SK-N-SH (cell line): ENCODE results near the gene GPAT3. TPM values are rescaled to one million over a fixed set of nuclear protein-coding genes. Genes with fewer than 3 reads are reported as not detected.

Experiments
- CTCF ChIA-PET: fragments of 300-600, 350-600 bp; formaldehyde crosslinking; extraction: SDS; loops from one replicate; lab custom pipeline; 2021; lab: Yijun Ruan, JAX
- POLR2A ChIA-PET: fragments of 350-600 bp; sonication (Branson Sonifier 250); formaldehyde crosslinking; extraction: SDS; loops from one replicate; lab custom pipeline; 2020; ENCODE audit warnings: antibody characterized with exemption, inconsistent platforms; lab: Yijun Ruan, JAX
- DNase-seq: peaks from one replicate; pipeline ENCODE4 v3.0.0; 2012
- H2AFZ ChIP-seq: fragments of 200-600 bp; sonication (generic); 2 replicates; pipeline ENCODE4 v1.8.1; 2016; ENCODE audit warnings: antibody characterized with exemption, mild to moderate bottlenecking, low read depth
- H3F3A ChIP-seq: fragments of 200-600 bp; sonication (generic); replicated peaks from 2 replicates; pipeline ENCODE3; 2016; ENCODE audit warnings: antibody characterized with exemption, mild to moderate bottlenecking; ENCODE audit not compliant: insufficient read depth
- H3K27ac ChIP-seq, 2 experiments: fragments of 200-500 bp in 1 of 2; fragments of 200-600 bp in 1 of 2; sonication (Bioruptor generic) in 1 of 2; sonication (generic), shearing (Covaris generic) in 1 of 2; 2 replicates each; pipeline versions ENCODE4 v1.5.1 to v1.6.1; 2014 to 2016; ENCODE audit warnings: low read depth in 2 of 2, inconsistent platforms in 1 of 2, low read length in 1 of 2, mild to moderate bottlenecking in 1 of 2, mixed read lengths in 1 of 2
- H3K27me3 ChIP-seq: fragments of 200-600 bp; sonication (generic), shearing (Covaris generic); 2 replicates; pipeline ENCODE4 v1.6.1; 2016; ENCODE audit warnings: mixed run types; ENCODE audit not compliant: insufficient read depth
- H3K36me3 ChIP-seq, 2 experiments: fragments of 200-500 bp in 1 of 2; fragments of 200-600 bp in 1 of 2; sonication (Bioruptor generic) in 1 of 2; sonication (generic) in 1 of 2; replicated peaks in 1 of 2; 2 replicates each; pipeline versions ENCODE3 to v1.5.1; 2014 to 2016; ENCODE audit warnings: low read length in 1 of 2, mild to moderate bottlenecking in 1 of 2; ENCODE audit not compliant: insufficient read depth in 2 of 2, control insufficient read depth in 1 of 2
- H3K4me1 ChIP-seq, 2 experiments: fragments of 200-500 bp in 1 of 2; fragments of 200-600 bp in 1 of 2; sonication (Bioruptor generic) in 1 of 2; sonication (generic), shearing (Covaris generic) in 1 of 2; 2 replicates each; pipeline versions ENCODE4 v1.5.1 to v1.6.1; 2014 to 2016; ENCODE audit warnings: low read depth in 1 of 2, low read length in 1 of 2, mixed run types in 1 of 2; ENCODE audit not compliant: insufficient read depth in 2 of 2, control insufficient read depth in 1 of 2
- H3K4me2 ChIP-seq: fragments of 200-600 bp; sonication (generic), shearing (Covaris generic); 2 replicates; pipeline ENCODE4 v1.6.1; 2017; ENCODE audit warnings: mixed run types
- H3K4me3 ChIP-seq, 2 experiments: fragments of 200-500 bp in 1 of 2; fragments of 200-600 bp in 1 of 2; sonication (Bioruptor generic) in 1 of 2; sonication (generic), shearing (Covaris generic) in 1 of 2; 2 replicates each; pipeline versions ENCODE4 v1.5.1 to v1.8.1; 2014 to 2016; ENCODE audit warnings: low read depth in 2 of 2, inconsistent platforms in 1 of 2, low read length in 1 of 2, mild to moderate bottlenecking in 1 of 2, mixed read lengths in 1 of 2, moderate library complexity in 1 of 2
- H3K79me2 ChIP-seq: fragments of 200-600 bp; sonication (generic); 2 replicates; pipeline ENCODE4 v1.8.1; 2017; ENCODE audit warnings: mild to moderate bottlenecking; ENCODE audit not compliant: insufficient read depth
- H3K9ac ChIP-seq: fragments of 200-600 bp; sonication (generic); 2 replicates; pipeline ENCODE4 v1.6.1; 2017; ENCODE audit warnings: mixed run types
- H3K9me2 ChIP-seq: fragments of 200-600 bp; sonication (generic); 2 replicates; pipeline ENCODE4 v1.6.1; 2017; ENCODE audit warnings: mixed run types
- H3K9me3 ChIP-seq: fragments of 200-600 bp; sonication (generic); 2 replicates; pipeline ENCODE4 v1.6.1; 2017; ENCODE audit warnings: mixed run types, mild to moderate bottlenecking, moderate library complexity
- H4K20me1 ChIP-seq: fragments of 200-600 bp; sonication (generic); 2 replicates; pipeline ENCODE4 v1.6.1; 2017; ENCODE audit warnings: mild to moderate bottlenecking, mixed run types; ENCODE audit not compliant: insufficient read depth
- CHD2 ChIP-seq: fragments of 150-350 bp; IDR thresholded peaks from 2 replicates; pipeline ENCODE4 v1.6.1; 2018; ENCODE audit warnings: low read length; ENCODE audit not compliant: partially characterized antibody
- CTCF ChIP-seq: fragments of 200-600 bp; sonication (generic); IDR thresholded peaks from 2 replicates; pipeline ENCODE4 v1.6.1; 2017; ENCODE audit warnings: antibody characterized with exemption, mild to moderate bottlenecking, moderate library complexity
- ELF1 ChIP-seq: IDR thresholded peaks from 2 replicates; pipeline ENCODE4 v1.4.0; 2012
- EZH2phosphoT487 ChIP-seq: fragments of 200-600 bp; sonication (generic); IDR thresholded peaks from 2 replicates; pipeline ENCODE4 v1.6.1; 2017; ENCODE audit warnings: low read depth, mixed run types, mild to moderate bottlenecking, antibody characterized with exemption, moderate library complexity, borderline replicate concordance
- FOSL2 ChIP-seq: IDR thresholded peaks from 2 replicates; pipeline ENCODE4 v1.4.0; 2012; ENCODE audit warnings: low read depth, mild to moderate bottlenecking, moderate library complexity, borderline replicate concordance
- FOXJ3 ChIP-seq: sonication (generic); formaldehyde crosslinking; IDR thresholded peaks from 2 replicates; pipeline ENCODE4 v1.5.1; 2020; ENCODE audit warnings: mild to moderate bottlenecking, missing genetic modification reagents
- FOXM1 ChIP-seq: IDR thresholded peaks from 2 replicates; pipeline ENCODE4 v1.4.0; 2012; ENCODE audit warnings: low read depth, mild to moderate bottlenecking
- GATA2 ChIP-seq: sonication (generic); formaldehyde crosslinking; IDR thresholded peaks from 2 replicates; pipeline ENCODE4 v1.5.0; 2020; ENCODE audit warnings: mild to moderate bottlenecking, missing genetic modification reagents
- JUND ChIP-seq: IDR thresholded peaks from 2 replicates; pipeline ENCODE4 v1.4.0; 2012
- MEF2A ChIP-seq: IDR thresholded peaks from 2 replicates; pipeline ENCODE4 v1.4.0; 2012; ENCODE audit warnings: low read depth, borderline replicate concordance
- NRF1 ChIP-seq: IDR thresholded peaks from 2 replicates; pipeline ENCODE4 v1.6.1; 2012; ENCODE audit warnings: low read depth, mild to moderate bottlenecking, low read length
- POLR2AphosphoS5 ChIP-seq: IDR thresholded peaks from 2 replicates; pipeline ENCODE4 v1.6.1; 2012; ENCODE audit warnings: low read depth, low read length
- RFX5 ChIP-seq: IDR thresholded peaks from 2 replicates; pipeline ENCODE4 v1.6.1; 2012; ENCODE audit warnings: mild to moderate bottlenecking, improper control_type of control experiment, low read length
- RXRA ChIP-seq: IDR thresholded peaks from 2 replicates; pipeline ENCODE4 v1.4.0; 2012; ENCODE audit warnings: low read depth, mild to moderate bottlenecking, borderline replicate concordance
- SMC3 ChIP-seq: IDR thresholded peaks from 2 replicates; pipeline ENCODE4 v1.6.1; 2012; ENCODE audit warnings: low read depth, low read length, improper control_type of control experiment
- TEAD4 ChIP-seq: IDR thresholded peaks from 2 replicates; pipeline ENCODE4 v1.4.0; 2012; ENCODE audit warnings: mild to moderate bottlenecking, borderline replicate concordance; ENCODE audit not compliant: insufficient read depth
- WGBS: methylation state at CpG from one replicate; pipeline ENCODE4 v1.1.6; 2017; ENCODE audit warnings: low lambda C conversion rate; 5-methylcytosine and 5-hydroxymethylcytosine counted together
- polyA plus RNA-seq, 3 experiments: library from polyadenylated mRNA; depleted of rRNA; stranded (reverse); fragments of >200 nt; gene quantifications; 2 replicates each; pipeline ENCODE4 v1.2.3, GENCODE V29; 2012
- TF ChIP-seq, protein P1 (sequence below): fragments of 150-350 bp; IDR thresholded peaks from 2 replicates; pipeline ENCODE4 v1.6.1; 2016; ENCODE audit warnings: mild to moderate bottlenecking, low read depth, low read length
- TF ChIP-seq, protein P2 (sequence below): IDR thresholded peaks from 2 replicates; pipeline ENCODE4 v1.4.0; 2012; ENCODE audit warnings: low read depth, borderline replicate concordance
- TF ChIP-seq, protein P3 (sequence below): fragments of 150-350 bp; IDR thresholded peaks from 2 replicates; pipeline ENCODE4 v1.6.1; 2017; ENCODE audit warnings: antibody characterized with exemption, low read length, low read depth, borderline replicate concordance
- TF ChIP-seq, protein P4 (sequence below): IDR thresholded peaks from 2 replicates; pipeline ENCODE4 v1.4.0; 2012; ENCODE audit warnings: low read depth, borderline replicate concordance

GPAT3 gene
- polyA plus RNA-seq, 1 of the 3 experiments (the other 2 are of a cell fraction) = 0.02 TPM

DNA sequence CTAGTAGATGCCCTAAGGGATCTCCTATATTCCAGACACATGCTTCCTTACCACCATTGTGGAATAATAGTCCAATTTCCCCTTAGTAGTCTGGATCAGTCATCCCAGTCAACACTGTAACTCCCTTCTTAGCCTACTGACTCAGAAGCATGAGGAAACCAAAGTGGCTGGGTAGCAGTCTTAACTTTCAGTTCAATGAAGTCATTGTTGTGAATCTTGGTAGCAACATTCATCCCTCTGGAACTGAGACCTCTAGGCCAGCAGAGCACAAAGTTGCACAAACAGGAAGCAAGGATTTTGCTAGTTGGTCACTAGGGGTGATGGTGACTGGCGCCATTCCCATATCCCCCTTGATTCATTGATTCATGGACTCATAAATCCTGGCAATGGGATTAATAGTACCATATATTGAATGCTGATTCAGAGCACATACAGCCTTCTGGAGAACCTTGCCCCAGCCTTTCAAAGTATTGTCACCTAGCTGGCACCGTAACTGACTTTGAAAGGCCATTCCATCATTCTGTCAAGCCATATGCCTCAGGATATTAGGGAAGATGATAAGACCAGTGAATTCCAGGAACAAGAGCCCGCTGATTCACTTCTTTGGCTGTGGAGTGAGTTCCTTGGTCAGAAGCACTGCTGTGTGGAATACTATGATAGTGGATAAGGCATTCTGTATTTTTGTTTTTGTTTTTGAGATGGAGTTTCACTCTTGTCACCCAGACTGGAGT lies 19.7 kb upstream of the GPAT3 start:
- ChIA-PET POLR2A (no interaction called here), CTCF (no interaction called here)
- no peak for DNase-seq
- H3K4me3 ChIP-seq = no peak overlapping the region
- no peak for TF ChIP-seq CTCF
- TF ChIP-seq FOXM1 = no peak
- 6% methylated on average over 2 of the region's 3 CpGs for WGBS
- no peak overlapping the region for H3K27ac ChIP-seq
- H3K36me3 ChIP-seq = no peaks in the 10 kb centered on the region
- no peaks in the 10 kb centered on the region for H3F3A ChIP-seq
- H3K4me2 ChIP-seq = no peak overlapping the region
- peaks cover 7% of the 10 kb centered on the region; the same call in 1 of the 2 replicates for H3K27me3 ChIP-seq
- no peak overlapping the region for H3K9ac ChIP-seq
- H4K20me1 ChIP-seq = no peaks in the 10 kb centered on the region
- no peaks in the 10 kb centered on the region for H3K9me3 ChIP-seq
- no peaks in the 10 kb centered on the region for H3K4me1 ChIP-seq
- H2AFZ ChIP-seq = no peak overlapping the region
- no peaks in the 10 kb centered on the region for H3K9me2 ChIP-seq
- no peaks in the 10 kb centered on the region for H3K79me2 ChIP-seq

- H3K9ac ChIP-seq = no peak overlapping the region
- WGBS = 7% methylated on average over 3 of the region's 3 CpGs
- no peak overlapping the region for H2AFZ ChIP-seq
- H3F3A ChIP-seq = no peaks in the 10 kb centered on the region
- DNase-seq = no peak
- no peaks in the 10 kb centered on the region for H3K9me3 ChIP-seq
- no peaks in the 10 kb centered on the region for H3K36me3 ChIP-seq
- H3K27ac ChIP-seq = no peak overlapping the region
- H3K4me2 ChIP-seq = no peak overlapping the region
- ChIA-PET CTCF (no interaction called here), POLR2A (no interaction called here)
- H3K9me2 ChIP-seq = no peaks in the 10 kb centered on the region
- no peaks in the 10 kb centered on the region for H3K4me1 ChIP-seq
- H3K79me2 ChIP-seq = no peaks in the 10 kb centered on the region
- no peak overlapping the region for H3K4me3 ChIP-seq
- no peaks in the 10 kb centered on the region; the same call in 1 of the 2 replicates for H3K27me3 ChIP-seq
- no peaks in the 10 kb centered on the region for H4K20me1 ChIP-seq
- TF ChIP-seq TEAD4 = no peak
- no peak for TF ChIP-seq SMC3
- TF ChIP-seq RXRA = no peak
- TF ChIP-seq, protein P1, sequence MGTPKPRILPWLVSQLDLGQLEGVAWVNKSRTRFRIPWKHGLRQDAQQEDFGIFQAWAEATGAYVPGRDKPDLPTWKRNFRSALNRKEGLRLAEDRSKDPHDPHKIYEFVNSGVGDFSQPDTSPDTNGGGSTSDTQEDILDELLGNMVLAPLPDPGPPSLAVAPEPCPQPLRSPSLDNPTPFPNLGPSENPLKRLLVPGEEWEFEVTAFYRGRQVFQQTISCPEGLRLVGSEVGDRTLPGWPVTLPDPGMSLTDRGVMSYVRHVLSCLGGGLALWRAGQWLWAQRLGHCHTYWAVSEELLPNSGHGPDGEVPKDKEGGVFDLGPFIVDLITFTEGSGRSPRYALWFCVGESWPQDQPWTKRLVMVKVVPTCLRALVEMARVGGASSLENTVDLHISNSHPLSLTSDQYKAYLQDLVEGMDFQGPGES = no peak
- no peak for TF ChIP-seq MEF2A
- TF ChIP-seq, protein P2, sequence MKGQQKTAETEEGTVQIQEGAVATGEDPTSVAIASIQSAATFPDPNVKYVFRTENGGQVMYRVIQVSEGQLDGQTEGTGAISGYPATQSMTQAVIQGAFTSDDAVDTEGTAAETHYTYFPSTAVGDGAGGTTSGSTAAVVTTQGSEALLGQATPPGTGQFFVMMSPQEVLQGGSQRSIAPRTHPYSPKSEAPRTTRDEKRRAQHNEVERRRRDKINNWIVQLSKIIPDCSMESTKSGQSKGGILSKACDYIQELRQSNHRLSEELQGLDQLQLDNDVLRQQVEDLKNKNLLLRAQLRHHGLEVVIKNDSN = no peak
- TF ChIP-seq RFX5 = no peak
- TF ChIP-seq CHD2 = no peak
- TF ChIP-seq FOSL2 = no peak
- no peak for TF ChIP-seq POLR2AphosphoS5
- TF ChIP-seq EZH2phosphoT487 = no peak
- no peak for TF ChIP-seq FOXJ3
- TF ChIP-seq, protein P3, sequence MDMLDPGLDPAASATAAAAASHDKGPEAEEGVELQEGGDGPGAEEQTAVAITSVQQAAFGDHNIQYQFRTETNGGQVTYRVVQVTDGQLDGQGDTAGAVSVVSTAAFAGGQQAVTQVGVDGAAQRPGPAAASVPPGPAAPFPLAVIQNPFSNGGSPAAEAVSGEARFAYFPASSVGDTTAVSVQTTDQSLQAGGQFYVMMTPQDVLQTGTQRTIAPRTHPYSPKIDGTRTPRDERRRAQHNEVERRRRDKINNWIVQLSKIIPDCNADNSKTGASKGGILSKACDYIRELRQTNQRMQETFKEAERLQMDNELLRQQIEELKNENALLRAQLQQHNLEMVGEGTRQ = no peak
- TF ChIP-seq GATA2 = no peak
- no peak for TF ChIP-seq JUND
- TF ChIP-seq ELF1 = no peak
- TF ChIP-seq, protein P4, sequence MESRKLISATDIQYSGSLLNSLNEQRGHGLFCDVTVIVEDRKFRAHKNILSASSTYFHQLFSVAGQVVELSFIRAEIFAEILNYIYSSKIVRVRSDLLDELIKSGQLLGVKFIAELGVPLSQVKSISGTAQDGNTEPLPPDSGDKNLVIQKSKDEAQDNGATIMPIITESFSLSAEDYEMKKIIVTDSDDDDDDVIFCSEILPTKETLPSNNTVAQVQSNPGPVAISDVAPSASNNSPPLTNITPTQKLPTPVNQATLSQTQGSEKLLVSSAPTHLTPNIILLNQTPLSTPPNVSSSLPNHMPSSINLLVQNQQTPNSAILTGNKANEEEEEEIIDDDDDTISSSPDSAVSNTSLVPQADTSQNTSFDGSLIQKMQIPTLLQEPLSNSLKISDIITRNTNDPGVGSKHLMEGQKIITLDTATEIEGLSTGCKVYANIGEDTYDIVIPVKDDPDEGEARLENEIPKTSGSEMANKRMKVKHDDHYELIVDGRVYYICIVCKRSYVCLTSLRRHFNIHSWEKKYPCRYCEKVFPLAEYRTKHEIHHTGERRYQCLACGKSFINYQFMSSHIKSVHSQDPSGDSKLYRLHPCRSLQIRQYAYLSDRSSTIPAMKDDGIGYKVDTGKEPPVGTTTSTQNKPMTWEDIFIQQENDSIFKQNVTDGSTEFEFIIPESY = no peak
- no peak for TF ChIP-seq NRF1
These were observed 13.7 kb upstream of the GPAT3 start for GRCh38 chr4:83522239-83522638.
